NCI-H345 treated with DMSO at 0.1 percent for 48 hours (cell line): ENCODE data around the gene PTPN23.
"Not testable (repeated sequence)": the region's sequence is repeated elsewhere in the genome, so short reads cannot be mapped to it uniquely, and the experiment has no call there.

Source experiments
- DNase-seq: peaks from one replicate; lab custom pipeline; 2025; ENCODE audit not compliant: unreplicated experiment; lab: John Stamatoyannopoulos, UW

PTPN23 gene

DNA sequence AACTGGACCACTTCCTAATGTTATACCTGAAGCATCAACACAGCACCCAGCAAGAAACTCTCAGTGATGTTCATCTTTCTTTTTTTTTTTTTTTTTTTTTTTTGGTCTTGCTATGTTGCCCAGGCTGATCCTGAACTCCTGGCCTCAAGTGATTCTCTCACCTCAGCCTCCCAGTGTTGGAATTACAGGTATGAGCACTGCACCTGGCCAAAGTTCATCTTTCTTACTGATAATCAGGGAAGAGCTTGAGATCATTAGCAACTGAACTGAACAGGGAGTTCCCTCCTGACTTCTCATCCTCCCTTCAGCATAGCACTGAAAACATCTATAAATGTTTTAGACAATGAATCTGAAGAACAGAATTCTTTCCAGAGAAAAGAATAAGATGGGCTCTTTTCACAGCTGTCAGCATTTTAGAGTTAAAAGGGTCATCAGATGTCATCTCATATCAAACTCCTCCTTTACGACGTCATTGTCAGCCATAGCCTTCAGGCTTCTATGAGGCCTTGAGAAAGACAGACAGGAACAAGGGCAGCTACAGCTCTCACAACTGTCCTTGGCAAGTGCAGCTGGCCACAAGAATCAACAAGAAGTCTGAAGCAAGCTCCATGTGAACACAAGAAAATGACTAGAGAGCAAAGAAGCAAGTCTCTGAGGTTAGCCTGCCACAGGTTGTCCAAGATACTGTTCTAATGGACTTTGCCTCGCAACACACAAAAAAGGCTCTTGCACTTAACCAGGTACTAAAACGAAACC lies 61.2 kb downstream of the PTPN23 start:
- no peak for DNase-seq

GRCh38 chr3:47443611-47443995 lies 62.8 kb downstream of the PTPN23 start:
- DNase-seq: no peak

GRCh38 chr3:47444103-47444502 lies 63.3 kb downstream of the PTPN23 start:
- no peak for DNase-seq

DNA sequence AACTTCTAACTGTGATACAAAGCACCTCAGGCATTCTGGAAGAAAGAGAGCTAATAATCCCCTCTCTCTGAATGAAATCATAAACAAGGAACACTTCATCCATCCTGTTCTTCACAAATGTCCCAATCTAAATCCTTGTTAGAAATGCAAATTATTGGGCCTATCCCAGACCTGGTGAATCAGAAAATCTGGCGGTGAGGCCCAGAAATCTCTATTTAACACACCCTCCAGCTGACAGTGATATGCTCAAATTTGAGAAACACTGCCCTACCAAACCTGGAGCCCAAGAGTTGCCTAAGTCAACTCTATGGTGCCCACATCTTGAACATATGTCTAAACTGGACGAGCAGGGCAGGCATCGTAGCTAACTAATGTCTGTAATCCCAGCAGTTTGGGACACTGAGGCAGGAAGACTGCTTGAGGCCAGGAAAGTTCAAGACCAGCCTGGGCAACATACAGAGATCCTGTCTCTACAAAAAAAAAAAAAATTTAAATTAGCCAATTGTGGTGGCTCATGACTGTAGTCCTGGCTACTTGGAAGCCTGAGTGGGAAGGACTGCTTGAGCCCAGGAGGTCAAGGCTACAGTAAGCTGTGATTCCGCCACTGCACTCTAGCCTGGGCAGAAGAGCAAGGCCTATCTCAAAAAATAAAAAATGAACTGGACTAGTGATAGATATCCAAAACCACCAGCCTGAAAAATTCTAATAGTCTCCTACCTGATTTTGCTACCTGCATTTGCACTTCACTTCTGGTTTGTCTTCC lies 71.8 kb downstream of the PTPN23 start:
- DNase-seq: no peak

DNA sequence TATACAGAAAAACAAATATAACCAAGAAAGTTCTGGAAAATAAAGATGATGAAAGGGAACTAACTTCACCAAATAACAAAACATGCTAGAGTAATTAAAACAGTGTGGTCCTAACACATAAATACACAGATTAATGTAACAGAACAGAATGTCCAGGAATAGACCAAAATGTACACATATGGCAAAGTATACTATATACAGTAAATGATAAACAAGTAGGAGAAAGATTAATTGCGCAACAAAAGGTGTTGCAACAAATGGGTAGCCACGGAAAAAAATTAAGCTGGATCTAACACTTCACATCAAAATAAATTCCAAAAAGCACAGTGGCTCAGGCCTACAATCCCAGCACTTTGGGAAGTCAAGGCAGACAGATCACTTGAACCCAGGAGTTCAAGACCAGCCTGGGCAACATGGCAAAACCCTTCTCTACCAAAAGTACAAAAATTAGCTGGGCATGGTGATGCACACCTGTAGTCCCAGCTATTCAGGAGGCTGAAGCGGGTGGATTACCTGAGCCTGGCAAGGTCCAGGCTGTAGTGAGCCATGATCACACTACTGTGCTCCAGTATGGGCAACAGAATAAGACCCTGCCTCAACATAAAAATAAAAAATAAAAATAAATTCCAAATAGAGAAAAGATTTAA lies 75.1 kb downstream of the PTPN23 start:
- DNase-seq: no peak

DNA sequence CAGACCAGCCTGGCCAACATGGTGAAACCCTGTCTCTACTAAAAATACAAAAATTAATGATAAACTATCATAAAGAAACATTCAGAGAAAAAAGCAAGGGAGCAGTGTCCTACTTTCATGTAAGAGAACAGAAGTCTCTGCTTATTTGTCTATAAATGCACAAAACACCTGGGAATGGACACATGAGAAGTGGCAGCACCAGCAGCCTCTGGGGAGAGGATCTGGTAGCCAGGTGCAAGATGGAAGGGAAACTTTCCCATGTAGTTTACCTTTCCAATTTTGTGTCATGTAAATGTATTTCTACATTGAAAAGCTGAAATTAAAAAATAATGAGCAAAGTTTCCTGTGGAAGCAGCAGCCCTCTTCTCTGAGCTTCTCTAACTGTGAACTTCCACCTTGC lies 76.2 kb downstream of the PTPN23 start:
- no peak for DNase-seq

GRCh38 chr3:47459534-47460085 lies 78.8 kb downstream of the PTPN23 start:
- not testable (repeated sequence) for DNase-seq
